Naive B cell (primary cell): ENCODE measurements around the gene INPP5J. TPM values are rescaled to one million over a fixed set of nuclear protein-coding genes. Genes with fewer than 3 reads are reported as not detected.
"Not testable (repeated sequence)": the region's sequence is repeated elsewhere in the genome, so short reads cannot be mapped to it uniquely, and the experiment has no call there.

Source experiments
- ATAC-seq, 2 donors: fragments of 150-1000 bp; cut with Tn5 transposase; 2 replicates each; pipeline ENCODE4 v1.10.0; 2021; ENCODE audit warnings: low read depth in 2 of 2, mild to moderate bottlenecking in 2 of 2, moderate library complexity in 2 of 2
- DNase-seq: peaks from one replicate; pipeline ENCODE4 v3.0.0; 2022
- H3K27ac Mint-ChIP-seq, 6 donors: one replicate each; pipeline ENCODE4 v1.8.0; 2020 to 2022; ENCODE audit warnings: mild to moderate bottlenecking in 6 of 6, mixed read lengths in 6 of 6, moderate library complexity in 5 of 6, inconsistent platforms in 2 of 6
- H3K27me3 Mint-ChIP-seq, 3 donors: one replicate each; pipeline ENCODE4 v1.8.0; 2021 to 2022; ENCODE audit warnings: mixed read lengths in 3 of 3, mild to moderate bottlenecking in 1 of 3
- H3K36me3 Mint-ChIP-seq, 2 donors: one replicate each; pipeline ENCODE4 v1.8.0; 2020 to 2022; ENCODE audit warnings: mixed read lengths in 2 of 2, inconsistent platforms in 1 of 2, mild to moderate bottlenecking in 1 of 2
- H3K4me1 Mint-ChIP-seq, 3 donors: one replicate each; pipeline ENCODE4 v1.8.0; 2020 to 2022; ENCODE audit warnings: mixed read lengths in 3 of 3, inconsistent platforms in 1 of 3, mild to moderate bottlenecking in 1 of 3, moderate library complexity in 1 of 3
- H3K4me3 Mint-ChIP-seq, 8 donors: one replicate each; pipeline ENCODE4 v1.8.0; 2020 to 2022; ENCODE audit warnings: mild to moderate bottlenecking in 8 of 8, mixed read lengths in 8 of 8, moderate library complexity in 8 of 8, inconsistent platforms in 2 of 8
- H3K9me3 Mint-ChIP-seq, 7 donors: one replicate each; pipeline ENCODE4 v1.8.0; 2020 to 2022; ENCODE audit warnings: mixed read lengths in 7 of 7, mild to moderate bottlenecking in 5 of 7, inconsistent platforms in 2 of 7, moderate library complexity in 1 of 7
- polyA plus RNA-seq, 6 donors: library from polyadenylated mRNA; unstranded; fragments of 300-500 nt; fragmentation: Illumina TruSeq; gene quantifications; one replicate each; pipeline ENCODE4 v1.2.3, GENCODE V29; 2021; ENCODE audit warnings: low read depth in 6 of 6

The INPP5J gene
- polyA plus RNA-seq, 6 donors from 2014 or later = 0.26 TPM; not detected in 5

DNA sequence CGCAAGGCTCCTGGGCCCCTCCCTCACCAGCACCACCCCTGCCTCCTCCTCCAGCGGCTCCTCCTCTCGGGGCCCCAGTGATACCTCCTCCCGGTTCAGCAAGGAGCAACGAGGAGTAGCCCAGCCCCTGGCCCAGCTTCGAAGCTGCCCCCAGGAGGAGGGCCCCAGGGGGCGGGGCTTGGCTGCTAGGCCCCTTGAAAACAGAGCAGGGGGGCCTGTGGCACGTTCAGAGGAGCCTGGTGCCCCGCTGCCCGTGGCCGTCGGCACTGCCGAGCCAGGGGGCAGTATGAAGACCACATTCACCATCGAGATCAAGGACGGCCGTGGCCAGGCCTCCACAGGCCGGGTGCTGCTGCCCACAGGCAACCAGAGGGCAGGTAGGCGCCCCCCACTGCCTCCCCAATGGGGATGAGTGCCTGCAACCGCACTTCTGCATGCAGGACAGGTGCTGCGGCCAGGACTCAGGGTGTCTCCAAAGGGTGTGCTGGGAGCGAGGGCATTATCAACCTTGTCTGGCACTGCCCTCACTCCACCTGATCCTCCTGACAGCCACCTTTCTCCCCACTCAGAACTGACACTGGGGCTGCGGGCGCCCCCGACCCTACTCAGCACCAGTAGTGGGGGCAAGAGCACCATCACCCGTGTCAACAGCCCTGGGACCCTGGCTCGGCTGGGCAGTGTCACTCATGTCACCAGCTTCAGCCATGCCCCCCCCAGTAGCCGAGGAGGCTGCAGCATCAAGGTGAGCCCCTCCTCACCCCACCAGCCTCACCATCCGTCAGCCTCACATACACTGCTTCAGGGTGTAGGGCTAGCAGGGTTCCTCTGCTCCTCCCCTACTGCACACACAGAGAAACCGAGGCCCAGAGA, 31.4 kb upstream of the INPP5J start:
- Mint-ChIP-seq H3K9me3 (no peaks in the 10 kb centered on the region), H3K4me3 (no peak overlapping the region), H3K27ac (no peak overlapping the region), H3K27me3 (no peaks in the 10 kb centered on the region), H3K4me1 (peaks cover 7 to 11% (median 10%) of the 10 kb centered on the region in 3 donors), H3K36me3 (no peaks in the 10 kb centered on the region)
- DNase-seq (no peak), ATAC-seq (no peak)

GRCh38 chr22:31092161-31092560, 30.6 kb upstream of the INPP5J start:
- H3K27me3 Mint-ChIP-seq = no peaks in the 10 kb centered on the region
- peaks cover 7 to 11% (median 10%) of the 10 kb centered on the region in 3 donors for H3K4me1 Mint-ChIP-seq
- no peak for DNase-seq
- no peak for ATAC-seq
- H3K27ac Mint-ChIP-seq = no peak overlapping the region
- H3K9me3 Mint-ChIP-seq = no peaks in the 10 kb centered on the region
- H3K4me3 Mint-ChIP-seq = no peak overlapping the region
- H3K36me3 Mint-ChIP-seq = no peaks in the 10 kb centered on the region

DNA sequence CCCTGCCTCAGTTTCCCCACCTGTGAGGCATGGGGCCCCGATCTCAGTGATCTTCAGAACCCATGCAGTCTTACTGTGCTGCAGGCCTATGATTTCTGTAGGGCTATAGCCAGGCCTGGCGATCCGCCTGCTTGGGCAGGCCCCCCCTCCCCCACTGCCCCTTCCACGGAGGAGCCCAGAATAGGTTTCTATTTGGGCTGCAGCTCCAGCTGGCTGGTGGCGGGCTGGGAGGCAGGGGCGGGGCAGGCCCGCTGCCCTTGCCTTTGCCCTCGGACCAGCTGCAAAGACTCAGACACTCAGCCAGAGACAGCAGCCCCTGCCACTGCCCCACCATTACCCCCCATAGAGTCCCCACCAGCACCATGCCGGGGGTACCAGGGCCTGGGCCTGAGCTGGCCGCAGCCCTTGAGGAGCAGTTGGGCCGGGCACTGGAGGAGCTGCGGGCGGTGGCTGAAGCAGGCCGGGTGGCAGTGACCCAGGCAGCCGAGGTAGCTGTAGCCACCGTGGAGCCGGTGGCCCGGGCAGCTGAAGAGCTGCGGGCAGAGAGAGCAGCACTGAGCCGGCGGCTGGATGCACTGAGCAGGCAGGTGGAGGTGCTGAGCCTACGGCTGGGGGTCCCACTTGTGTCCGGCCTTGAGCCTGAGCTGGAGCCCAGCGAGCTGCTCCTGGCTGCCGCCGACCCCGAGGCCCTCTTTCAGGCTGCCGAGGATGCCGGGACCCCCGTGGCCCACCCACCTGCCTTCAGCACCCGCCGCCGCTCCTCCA, 29.5 kb upstream of the INPP5J start:
- DNase-seq = no peak
- H3K27me3 Mint-ChIP-seq = no peaks in the 10 kb centered on the region
- peaks cover 7 to 11% (median 10%) of the 10 kb centered on the region in 3 donors for H3K4me1 Mint-ChIP-seq
- no peaks in the 10 kb centered on the region for H3K36me3 Mint-ChIP-seq
- ATAC-seq = no peak
- no peak overlapping the region for H3K27ac Mint-ChIP-seq
- H3K4me3 Mint-ChIP-seq = no peak overlapping the region
- H3K9me3 Mint-ChIP-seq = no peaks in the 10 kb centered on the region

GRCh38 chr22:31094021-31094551, 28.7 kb upstream of the INPP5J start:
- no peaks in the 10 kb centered on the region for H3K27me3 Mint-ChIP-seq
- no peaks in the 10 kb centered on the region for H3K36me3 Mint-ChIP-seq
- no peak overlapping the region for H3K27ac Mint-ChIP-seq
- DNase-seq = no peak
- H3K9me3 Mint-ChIP-seq = no peaks in the 10 kb centered on the region
- no peak overlapping the region for H3K4me3 Mint-ChIP-seq
- no peak for ATAC-seq
- peaks cover 4 to 8% (median 7%) of the 10 kb centered on the region in 3 donors for H3K4me1 Mint-ChIP-seq

DNA sequence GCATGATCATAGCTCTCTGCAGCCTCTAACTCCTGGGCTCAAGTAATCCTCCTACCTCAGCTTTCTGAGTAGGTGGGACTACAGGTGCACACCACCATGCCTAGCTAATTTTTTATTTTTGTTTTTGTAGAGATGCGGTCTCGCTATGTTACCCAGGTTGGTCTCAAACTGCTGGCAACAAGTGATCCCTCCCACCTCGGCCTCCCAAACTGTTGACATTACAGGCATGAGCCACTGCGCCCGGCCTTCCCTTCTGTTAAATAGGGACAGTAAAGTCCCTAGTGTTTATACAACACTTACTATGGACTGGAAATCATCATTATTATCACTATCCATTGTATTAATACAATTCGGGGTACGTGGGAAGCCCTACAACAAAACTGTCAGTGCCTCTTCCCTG, 28.0 kb upstream of the INPP5J start:
- Mint-ChIP-seq H3K27me3 (no peaks in the 10 kb centered on the region), H3K36me3 (no peaks in the 10 kb centered on the region), H3K27ac (peak overlapping the region in 1 of 6 donors; percentile 72), H3K4me3 (no peak overlapping the region), H3K9me3 (no peaks in the 10 kb centered on the region), H3K4me1 (peaks cover 0 to 1% (median under 1%) of the 10 kb centered on the region in 3 donors)
- ATAC-seq (no peak), DNase-seq (no peak)

GRCh38 chr22:31095637-31096249, 27.0 kb upstream of the INPP5J start:
- Mint-ChIP-seq H3K27ac (peak overlapping the region in 1 of 6 donors; percentile 5), H3K4me3 (no peak overlapping the region), H3K9me3 (no peaks in the 10 kb centered on the region), H3K4me1 (no peaks in the 10 kb centered on the region), H3K27me3 (no peaks in the 10 kb centered on the region), H3K36me3 (no peaks in the 10 kb centered on the region)
- DNase-seq = no peak
- no peak for ATAC-seq

GRCh38 chr22:31096657-31097279, 26.0 kb upstream of the INPP5J start:
- ATAC-seq = no peak
- no peaks in the 10 kb centered on the region for H3K27me3 Mint-ChIP-seq

GRCh38 chr22:31097539-31097938, 25.2 kb upstream of the INPP5J start:
- not testable (repeated sequence) for DNase-seq, H3K27ac Mint-ChIP-seq, H3K4me3 Mint-ChIP-seq, H3K36me3 Mint-ChIP-seq, ATAC-seq, H3K4me1 Mint-ChIP-seq, H3K27me3 Mint-ChIP-seq, H3K9me3 Mint-ChIP-seq

More at GRCh38 chr22:31096657-31097279, 26.0 kb upstream of the INPP5J start:
- peaks cover 0 to 2% (median 0%) of the 10 kb centered on the region in 7 donors for H3K9me3 Mint-ChIP-seq
- H3K4me3 Mint-ChIP-seq = no peak overlapping the region
- DNase-seq = no peak
- H3K4me1 Mint-ChIP-seq = no peaks in the 10 kb centered on the region
- H3K27ac Mint-ChIP-seq = peak overlapping the region in 1 of 6 donors; percentile 33
- H3K36me3 Mint-ChIP-seq = no peaks in the 10 kb centered on the region

GRCh38 chr22:31097941-31098631, 24.7 kb upstream of the INPP5J start:
- no peak for ATAC-seq
- Mint-ChIP-seq H3K27me3 (no peaks in the 10 kb centered on the region), H3K4me1 (no peaks in the 10 kb centered on the region), H3K4me3 (no peak overlapping the region), H3K36me3 (no peaks in the 10 kb centered on the region), H3K9me3 (peaks cover 0 to 2% (median 0%) of the 10 kb centered on the region in 7 donors), H3K27ac (no peak overlapping the region)
- DNase-seq = no peak

GRCh38 chr22:31098632-31099110, 24.1 kb upstream of the INPP5J start:
- Mint-ChIP-seq H3K9me3 (peaks cover 0 to 2% (median 0%) of the 10 kb centered on the region in 7 donors), H3K27ac (no peak overlapping the region), H3K27me3 (no peaks in the 10 kb centered on the region), H3K36me3 (no peaks in the 10 kb centered on the region), H3K4me1 (no peaks in the 10 kb centered on the region), H3K4me3 (no peak overlapping the region)
- no peak for ATAC-seq
- no peak for DNase-seq

GRCh38 chr22:31099386-31099785, 23.4 kb upstream of the INPP5J start:
- Mint-ChIP-seq H3K27ac (no peak overlapping the region), H3K27me3 (no peaks in the 10 kb centered on the region), H3K4me1 (no peaks in the 10 kb centered on the region), H3K36me3 (no peaks in the 10 kb centered on the region), H3K4me3 (no peak overlapping the region), H3K9me3 (peaks cover 0 to 2% (median 0%) of the 10 kb centered on the region in 7 donors)
- no peak for DNase-seq
- ATAC-seq = no peak

GRCh38 chr22:31099841-31100761, 22.7 kb upstream of the INPP5J start:
- H3K9me3 Mint-ChIP-seq = peaks cover 0 to 2% (median 0%) of the 10 kb centered on the region in 7 donors
- DNase-seq (no peak), ATAC-seq (no peak)
- H3K4me1 Mint-ChIP-seq = no peaks in the 10 kb centered on the region
- H3K27ac Mint-ChIP-seq = peak overlapping the region in 1 of 6 donors; percentile 77
- H3K4me3 Mint-ChIP-seq = no peak overlapping the region
- H3K27me3 Mint-ChIP-seq = no peaks in the 10 kb centered on the region
- H3K36me3 Mint-ChIP-seq = no peaks in the 10 kb centered on the region
